ENCODE measurements around the gene EIF4H.

- TF ChIP-seq EZH2 (IDR thresholded peaks at IDR 0.05; ENCODE audit: borderline replicate concordance, insufficient read depth, low read depth, low read length, poor library complexity, severe bottlenecking) (no peak), CTCF (IDR thresholded peaks at IDR 0.05) (no peak)
Observed at GRCh38 chr7:74212661-74213060, 38.5 kb downstream of the EIF4H start.

Measured in B cell (primary cell).